GM08714 (cell line): ENCODE results near the gene FMN1.

ENCODE experiments used
- H3K4me3 ChIP-seq: fragments of 200-500 bp; sonication (Bioruptor generic); 2 replicates; pipeline ENCODE4 v1.5.1; 2014; ENCODE audit warnings: mild to moderate bottlenecking, low read length, inconsistent platforms
- ZNF274 ChIP-seq: IDR thresholded peaks from 2 replicates; pipeline ENCODE4 v1.6.1; 2012; ENCODE audit warnings: mild to moderate bottlenecking, low read depth, low read length

FMN1 gene

DNA sequence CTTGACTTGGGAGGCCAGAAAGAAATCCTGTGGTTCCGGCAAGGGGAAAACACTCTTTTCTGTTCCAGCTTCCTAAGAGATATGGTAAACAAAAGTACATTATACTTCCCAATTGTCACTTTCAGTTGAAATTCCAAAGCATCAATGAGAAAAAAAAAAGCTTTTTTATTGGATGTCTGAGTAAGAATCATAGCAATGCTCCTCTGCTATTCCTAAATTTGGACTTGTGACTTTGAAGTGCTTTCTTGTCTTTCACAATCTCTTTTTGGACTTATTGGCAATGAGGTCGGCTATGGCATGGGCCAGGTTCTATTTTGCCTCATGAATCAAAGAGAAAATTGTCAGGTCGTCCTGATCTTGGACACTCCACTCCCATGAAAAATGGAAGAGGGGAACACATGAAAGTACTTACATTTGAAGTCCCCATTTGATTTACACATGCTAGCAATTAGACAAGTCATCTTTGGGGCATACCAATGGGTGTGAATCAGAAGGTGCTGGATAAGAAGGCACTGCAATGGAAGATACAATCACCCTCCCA lies 306.2 kb downstream of the FMN1 start:
- no peak for TF ChIP-seq ZNF274
- no peak overlapping the region for H3K4me3 ChIP-seq

DNA sequence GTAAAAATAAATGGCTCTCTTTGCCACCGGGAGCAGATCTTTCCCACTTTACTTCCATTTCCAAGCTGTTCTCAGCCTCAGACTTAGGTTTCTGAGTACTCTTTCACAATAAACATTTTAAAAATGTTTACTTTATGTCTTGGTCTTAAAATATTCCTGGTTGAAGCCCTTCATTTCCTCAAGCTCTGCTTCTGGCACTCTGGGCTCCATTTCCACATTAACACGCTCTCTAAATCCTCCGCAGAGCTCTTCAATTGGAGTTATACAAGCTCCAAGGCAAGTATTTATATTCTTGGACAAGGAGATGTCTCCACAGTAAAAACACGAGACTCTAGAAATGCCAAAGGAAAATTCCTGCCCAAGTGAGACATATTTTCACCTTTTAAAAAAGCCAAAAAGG lies 307.4 kb downstream of the FMN1 start:
- no peak overlapping the region for H3K4me3 ChIP-seq
- no peak for TF ChIP-seq ZNF274

DNA sequence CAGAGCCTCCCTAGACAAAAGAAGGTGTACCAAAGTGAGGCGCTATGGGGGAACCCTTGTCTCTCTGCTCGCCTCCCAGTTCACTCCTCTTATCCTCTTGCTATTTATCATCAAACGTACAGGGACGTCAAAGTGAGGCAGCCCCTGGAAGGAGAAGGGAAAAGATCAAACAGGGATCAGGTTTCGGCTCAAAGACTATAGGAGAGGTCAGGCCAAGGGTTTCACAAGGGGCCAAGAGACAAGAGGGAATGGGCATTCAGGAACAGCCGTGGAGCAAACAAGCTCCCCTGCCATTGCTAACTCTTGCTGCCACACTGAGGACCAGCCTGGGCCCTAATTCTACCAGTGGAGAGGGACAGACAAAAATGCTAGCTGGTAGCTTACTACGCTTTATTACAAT lies 308.1 kb downstream of the FMN1 start:
- H3K4me3 ChIP-seq: no peak overlapping the region
- TF ChIP-seq ZNF274: no peak

DNA sequence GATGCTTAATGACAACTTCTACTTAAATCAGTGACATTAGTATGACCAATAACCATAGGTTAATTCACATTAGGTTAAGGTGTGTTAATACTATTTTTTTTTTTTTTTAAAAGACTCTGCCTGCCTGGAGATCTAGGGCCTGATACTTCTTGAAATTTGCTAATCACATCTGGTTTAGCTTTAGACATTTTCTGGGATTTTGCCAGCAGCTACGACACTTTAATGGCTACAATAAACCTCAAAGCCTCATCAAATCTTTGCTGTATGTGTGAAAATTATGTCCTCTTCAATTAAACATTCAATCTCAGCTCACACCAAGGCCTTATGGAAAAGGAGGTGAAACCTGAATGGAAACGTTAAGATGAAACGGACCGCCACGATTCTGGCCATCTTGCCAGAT lies 308.8 kb downstream of the FMN1 start:
- no peak overlapping the region for H3K4me3 ChIP-seq
- TF ChIP-seq ZNF274: no peak

DNA sequence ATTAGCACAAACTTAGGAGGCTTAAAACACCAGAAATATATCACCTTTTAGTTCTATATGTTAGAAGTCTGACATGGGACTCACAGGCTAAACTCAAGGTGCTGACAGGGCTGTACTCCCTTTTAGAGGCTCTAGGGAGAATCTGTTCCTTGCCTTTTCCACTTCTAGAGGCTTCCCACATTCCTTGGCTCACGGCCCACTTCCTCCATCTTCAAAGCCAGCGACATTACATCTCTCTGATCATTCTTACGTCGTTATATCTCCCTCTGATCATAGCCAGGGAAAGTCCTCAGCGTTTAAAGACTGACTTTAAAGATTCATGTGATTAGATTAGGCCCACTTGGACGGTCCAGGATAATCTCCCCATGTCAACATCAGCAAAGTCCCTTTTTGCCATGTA lies 310.4 kb downstream of the FMN1 start:
- H3K4me3 ChIP-seq: no peak overlapping the region
- TF ChIP-seq ZNF274: no peak

DNA sequence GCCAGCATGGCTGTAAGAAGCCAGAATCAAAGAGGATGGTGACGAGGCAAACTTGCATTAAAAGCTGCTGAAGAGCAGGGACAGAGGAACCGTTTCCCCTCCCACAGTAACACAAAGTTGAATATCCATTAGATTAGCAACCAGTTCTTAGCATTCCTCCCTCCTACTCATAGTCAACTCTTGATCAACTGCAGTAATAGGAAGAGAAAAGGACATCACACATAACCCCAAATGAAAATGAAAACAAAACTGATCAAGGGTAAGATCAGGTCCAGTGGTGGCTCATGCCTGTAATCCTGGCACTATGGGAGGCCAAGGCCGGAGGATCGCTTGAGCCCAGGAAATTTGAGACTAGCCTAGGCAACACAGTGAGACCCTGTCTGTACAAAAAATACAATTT lies 311.6 kb downstream of the FMN1 start:
- H3K4me3 ChIP-seq: no peak overlapping the region
- no peak for TF ChIP-seq ZNF274

DNA sequence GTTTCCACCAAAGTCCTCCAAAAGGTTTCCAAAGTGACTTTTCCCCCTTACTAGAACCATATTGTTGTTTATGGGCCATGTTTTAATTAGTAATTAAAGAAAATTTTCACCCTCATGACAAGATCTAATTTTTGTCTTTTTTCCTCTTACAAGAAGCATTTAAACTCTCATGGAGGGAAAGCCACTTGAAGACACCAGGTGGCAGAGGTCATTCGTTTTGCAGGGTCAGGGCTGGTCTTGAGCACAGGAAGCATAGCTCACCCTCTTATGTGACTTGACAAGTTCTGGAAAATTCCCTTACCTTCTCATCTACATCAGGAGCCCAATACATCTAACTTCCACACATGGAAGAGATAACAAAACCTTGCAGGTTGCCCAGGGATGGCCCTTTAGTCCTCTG lies 313.0 kb downstream of the FMN1 start:
- TF ChIP-seq ZNF274: no peak
- no peak overlapping the region for H3K4me3 ChIP-seq

DNA sequence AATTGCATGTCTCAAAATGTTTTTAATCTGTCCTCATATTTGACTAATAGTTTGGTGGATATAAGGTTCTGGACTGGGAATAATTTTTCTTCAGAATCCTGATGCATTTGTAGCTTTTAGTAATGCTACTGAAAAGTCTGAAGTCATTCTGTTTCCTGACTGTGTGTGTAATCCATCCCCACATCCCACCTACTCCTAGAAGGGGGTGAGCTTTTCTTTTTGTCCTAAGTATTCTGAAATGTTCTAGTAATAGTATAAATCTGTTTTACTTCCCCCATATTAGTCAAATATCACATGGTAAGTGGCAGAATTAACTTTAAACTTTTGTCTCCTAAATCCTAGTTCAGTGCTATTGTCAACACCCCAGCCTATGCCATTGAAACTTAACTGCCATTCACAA lies 313.9 kb downstream of the FMN1 start:
- no peak overlapping the region for H3K4me3 ChIP-seq
- TF ChIP-seq ZNF274: no peak

DNA sequence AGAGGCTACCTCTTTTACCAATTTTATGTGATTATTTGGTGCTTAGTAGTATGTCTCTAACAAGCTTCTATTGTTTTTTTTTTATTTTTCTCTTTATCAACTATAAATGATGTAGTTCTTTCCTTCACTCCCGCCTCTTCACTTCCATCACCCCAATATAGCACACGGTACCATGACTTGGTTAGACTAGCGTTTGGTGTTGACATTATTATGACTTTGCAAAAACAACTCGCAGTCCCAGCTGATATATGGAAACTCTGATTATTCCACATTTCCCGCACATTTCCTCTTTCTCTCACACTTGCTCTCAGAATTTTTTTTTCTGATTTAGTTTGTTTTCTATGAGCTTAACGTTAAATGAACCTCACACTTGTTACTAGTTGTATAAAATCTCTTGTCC lies 314.5 kb downstream of the FMN1 start:
- no peak for TF ChIP-seq ZNF274
- no peak overlapping the region for H3K4me3 ChIP-seq

DNA sequence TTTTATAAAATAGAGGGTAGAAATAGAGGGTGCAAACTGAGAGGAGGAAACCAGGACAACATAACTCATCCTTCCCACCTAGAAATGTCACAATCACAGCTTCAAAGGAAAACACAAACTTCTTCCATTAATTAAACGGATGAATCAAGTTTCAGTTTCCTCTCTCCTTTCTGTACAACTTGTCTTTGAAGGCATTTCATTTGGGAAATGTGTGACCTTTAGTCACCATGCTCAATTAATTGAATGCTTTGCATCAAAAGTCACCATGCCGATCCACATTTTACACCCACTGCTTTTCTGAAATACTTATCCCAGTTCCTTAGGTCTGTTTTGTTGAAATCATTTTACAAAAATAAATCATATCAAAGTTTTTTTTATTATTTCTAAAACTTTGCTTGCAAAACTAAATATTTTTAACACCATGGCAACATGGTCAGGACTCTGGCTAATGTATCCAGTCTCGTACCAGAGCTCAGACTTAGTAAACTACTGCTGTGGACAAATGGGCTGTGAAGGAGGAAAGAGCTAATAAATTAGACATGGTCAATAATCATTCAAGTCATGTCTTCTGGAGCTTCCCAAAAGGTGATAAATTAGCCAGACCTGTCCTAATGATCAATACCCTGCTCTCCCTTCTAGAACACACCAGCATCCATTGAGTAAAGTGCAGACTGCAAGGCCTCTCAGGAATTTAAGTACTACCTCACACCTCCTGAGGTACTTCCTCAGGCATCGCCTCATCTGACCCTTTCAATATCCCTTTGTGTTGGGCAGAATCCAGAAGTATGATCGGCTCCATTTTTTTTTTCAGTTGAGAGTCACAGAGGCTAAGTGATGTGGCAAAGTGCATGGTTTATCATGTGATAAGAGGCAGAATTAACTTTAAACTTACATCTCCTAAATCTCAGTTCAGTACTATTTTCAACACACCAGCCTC lies 315.4 kb downstream of the FMN1 start:
- no peak for TF ChIP-seq ZNF274
- no peak overlapping the region for H3K4me3 ChIP-seq

DNA sequence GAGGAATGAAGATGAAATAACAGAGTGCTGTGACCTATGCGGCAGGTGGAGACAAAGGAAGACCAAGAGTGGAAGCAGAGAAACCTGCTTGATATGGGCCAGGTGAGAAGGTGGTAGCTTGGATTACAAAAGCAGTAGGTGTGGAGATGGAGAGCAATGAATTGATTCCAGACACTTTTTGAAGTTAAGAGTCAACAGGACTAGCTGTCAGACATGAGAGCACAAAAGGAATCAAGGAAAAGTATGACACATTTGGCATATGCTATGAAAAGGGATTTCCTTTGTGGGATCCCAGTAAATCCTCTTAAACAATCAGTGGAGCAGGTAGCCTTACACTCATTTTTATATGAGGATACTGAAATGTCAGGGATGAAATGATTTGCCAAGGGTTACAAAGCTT lies 316.2 kb downstream of the FMN1 start:
- no peak for TF ChIP-seq ZNF274
- no peak overlapping the region for H3K4me3 ChIP-seq

DNA sequence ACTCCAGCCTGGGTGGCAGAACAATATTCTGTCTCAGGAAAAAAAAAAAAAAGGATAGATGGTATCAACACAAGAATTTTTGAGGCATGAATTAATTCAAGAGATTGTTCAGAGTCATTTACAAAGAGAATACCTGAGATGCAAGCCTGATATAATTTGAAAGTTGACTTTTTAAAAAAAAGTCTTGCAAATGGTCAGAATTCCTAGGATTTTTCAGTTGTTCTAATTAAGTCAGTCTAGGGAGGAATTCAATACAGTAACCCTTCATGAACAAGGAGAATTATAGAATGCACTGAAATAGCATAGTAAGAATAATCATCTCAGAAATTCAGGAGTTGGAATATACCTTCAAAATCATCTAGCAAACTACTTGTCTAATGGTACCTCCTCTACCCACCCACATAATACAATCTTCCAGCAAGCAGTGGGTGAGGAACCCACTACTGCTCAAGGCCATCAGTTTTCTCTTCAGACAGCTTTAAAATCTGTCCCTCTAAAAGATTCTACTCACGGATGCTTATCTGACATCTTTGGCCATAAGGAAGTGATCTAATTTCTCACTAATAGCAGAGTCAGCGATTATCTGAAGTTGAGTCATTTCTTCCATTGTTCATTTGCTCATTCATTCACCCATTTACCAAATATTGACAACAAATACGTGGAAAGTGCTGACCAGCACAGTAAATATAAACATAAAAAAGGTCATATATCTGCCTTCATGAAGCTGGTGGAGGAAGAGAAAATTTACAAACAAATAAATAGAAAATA lies 317.1 kb downstream of the FMN1 start:
- H3K4me3 ChIP-seq: no peak overlapping the region
- no peak for TF ChIP-seq ZNF274

DNA sequence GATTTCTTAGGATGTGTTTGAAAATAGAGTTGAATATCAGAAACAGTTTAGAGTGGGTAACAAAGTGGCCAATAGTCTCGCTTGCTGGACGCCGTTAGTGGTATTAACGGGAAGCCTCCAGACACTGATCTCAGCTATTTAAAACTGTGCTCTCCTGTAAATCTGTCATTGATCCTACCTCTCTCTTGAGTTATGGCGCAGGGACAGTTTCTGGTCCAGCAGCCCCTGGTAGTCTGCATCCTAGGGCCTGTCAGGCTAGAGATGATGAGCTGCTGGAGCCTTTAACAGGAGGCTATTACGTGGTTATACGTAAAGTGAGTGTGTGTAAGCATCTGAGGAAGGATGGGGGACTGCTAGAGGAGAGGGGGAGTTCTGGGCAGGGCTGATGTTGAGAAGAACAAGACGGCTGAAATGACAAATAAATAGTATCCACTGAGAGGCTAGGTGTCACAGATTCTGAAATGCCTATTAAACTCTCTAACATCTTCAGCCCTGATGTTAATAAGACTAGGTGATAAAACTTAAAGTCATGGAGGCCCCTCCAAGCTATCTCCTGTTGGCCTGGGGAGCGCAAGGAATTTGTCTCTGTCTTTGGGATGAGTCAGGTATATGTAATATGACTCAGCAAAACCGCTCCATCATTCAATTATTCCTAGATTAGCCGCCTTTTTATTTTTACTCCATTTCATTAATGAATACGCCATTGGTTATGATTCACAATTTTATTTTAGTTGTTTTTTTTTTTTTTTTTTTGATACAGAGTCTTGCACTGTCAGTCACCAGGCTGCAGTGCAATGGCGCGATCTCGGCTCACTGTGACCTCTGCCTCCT lies 321.0 kb downstream of the FMN1 start:
- no peak overlapping the region for H3K4me3 ChIP-seq
- no peak for TF ChIP-seq ZNF274
